A549 treated with AZD9567 at 1 μM for 4 hours (cell line): ENCODE results near the gene ZNF747. TPM values are rescaled to one million over a fixed set of nuclear protein-coding genes. Genes with fewer than 3 reads are reported as not detected.

Experiments
- total RNA-seq: library from RNA; stranded (reverse); fragments of 200-300 nt; extraction: Qiagen RNA extraction; gene quantifications from 5 replicates; pipeline ENCODE4 v1.2.3, GENCODE V29; 2022; ENCODE audit not compliant: insufficient read depth

ZNF747 gene
- 2.7 to 4.1 TPM (median 3.6 TPM) in 5 replicates for total RNA-seq

GRCh38 chr16:30534368-30535105, at the start of gene ZNF747:
ZNF747 (minus strand) TSS chr16:30534858; CDS start chr16:30534679, 179 bp downstream.

GRCh38 chr16:30571445-30572322, 37.0 kb upstream of the ZNF747 start, which contains the start of gene ZNF688:
ZNF688 (minus strand) TSS chr16:30571714; CDS start chr16:30571629, 85 bp downstream.

GRCh38 chr16:30557957-30558788, 23.5 kb upstream of the ZNF747 start, which contains the start of gene ZNF764:
ZNF764 (minus strand) TSS chr16:30558374; CDS start chr16:30558182, 192 bp downstream.

GRCh38 chr16:30526137-30526822, 8.4 kb downstream of the ZNF747 start, which contains the start of gene ZNF768:
ZNF768 (minus strand) TSS chr16:30526566; CDS start chr16:30526413, 153 bp downstream.

Other genes starting within 250 kb of the ZNF747 start
- gene CD2BP2, start 179.6 kb downstream of the ZNF747 start, total RNA-seq: 63.2 to 69.6 TPM (median 67.9 TPM) in 5 replicates
- gene TBC1D10B, start 164.4 kb downstream of the ZNF747 start, total RNA-seq: 20.4 to 31.0 TPM (median 30.3 TPM) in 5 replicates
- gene MYL11, start 160.1 kb downstream of the ZNF747 start, total RNA-seq: 0.14 to 0.69 TPM (median 0.57 TPM) in 3 of 5 replicates, not detected in the others
- gene SEPTIN1, start 152.3 kb downstream of the ZNF747 start, total RNA-seq: 2.0 to 2.3 TPM (median 2.1 TPM) in 4 of 5 replicates, not detected in the other
- 13.4 to 15.0 TPM (median 14.1 TPM) in 5 replicates for gene ZNF48, start 139.4 kb downstream of the ZNF747 start, total RNA-seq
- 1.4 to 6.2 TPM (median 5.9 TPM) in 5 replicates for gene ZNF771, start 127.3 kb downstream of the ZNF747 start, total RNA-seq
- gene DCTPP1, start 104.8 kb downstream of the ZNF747 start, total RNA-seq: 103 to 132 TPM (median 123 TPM) in 5 replicates
- gene SEPHS2, start 89.0 kb downstream of the ZNF747 start, total RNA-seq: 47.7 to 51.4 TPM (median 49.2 TPM) in 5 replicates
- gene ITGAL, start 62.1 kb downstream of the ZNF747 start, total RNA-seq: 0.03 to 0.23 TPM (median 0.11 TPM) in 4 of 5 replicates, not detected in the other
- gene ZNF768, start 8.3 kb downstream of the ZNF747 start, total RNA-seq: 44.5 to 46.8 TPM (median 45.0 TPM) in 5 replicates
- gene ZNF764, start 23.5 kb upstream of the ZNF747 start, total RNA-seq: 2.6 to 6.4 TPM (median 5.3 TPM) in 5 replicates
- gene ZNF688, start 36.9 kb upstream of the ZNF747 start, total RNA-seq: 4.0 to 7.2 TPM (median 6.5 TPM) in 5 replicates
- not detected in 5 replicates for gene ZNF785, start 50.8 kb upstream of the ZNF747 start, total RNA-seq
- gene ZNF689, start 75.5 kb upstream of the ZNF747 start, total RNA-seq: 6.6 to 12.3 TPM (median 7.1 TPM) in 5 replicates
- gene PRR14, start 116.1 kb upstream of the ZNF747 start, total RNA-seq: 16.0 to 27.0 TPM (median 24.8 TPM) in 5 replicates
- 24.2 to 42.2 TPM (median 40.4 TPM) in 5 replicates for gene FBRS, start 123.6 kb upstream of the ZNF747 start, total RNA-seq
- 9.8 to 26.9 TPM (median 22.2 TPM) in 5 replicates for gene SRCAP, start 164.3 kb upstream of the ZNF747 start, total RNA-seq
- 26.2 to 31.0 TPM (median 28.0 TPM) in 5 replicates for gene PHKG2, start 213.6 kb upstream of the ZNF747 start, total RNA-seq
- 8.6 to 12.1 TPM (median 9.6 TPM) in 5 replicates for gene CFAP119, start 227.2 kb upstream of the ZNF747 start, total RNA-seq
- gene RNF40, start 227.5 kb upstream of the ZNF747 start, total RNA-seq: 66.4 to 85.2 TPM (median 79.5 TPM) in 5 replicates